Stimulated activated CD4-positive, alpha-beta T cell treated with anti-CD3 and anti-CD28 coated beads, TNF-alpha, amount 100 ng/mL, for 48 hours (primary cell): ENCODE data around the gene TTC39B.
"Not testable (repeated sequence)": the region's sequence is repeated elsewhere in the genome, so short reads cannot be mapped to it uniquely, and the experiment has no call there.

Experiments
- DNase-seq, 3 donors: peaks; one replicate each; pipeline ENCODE4 v3.0.0-alpha.2; 2020; ENCODE audit warnings: low read depth in 3 of 3

The TTC39B gene

DNA sequence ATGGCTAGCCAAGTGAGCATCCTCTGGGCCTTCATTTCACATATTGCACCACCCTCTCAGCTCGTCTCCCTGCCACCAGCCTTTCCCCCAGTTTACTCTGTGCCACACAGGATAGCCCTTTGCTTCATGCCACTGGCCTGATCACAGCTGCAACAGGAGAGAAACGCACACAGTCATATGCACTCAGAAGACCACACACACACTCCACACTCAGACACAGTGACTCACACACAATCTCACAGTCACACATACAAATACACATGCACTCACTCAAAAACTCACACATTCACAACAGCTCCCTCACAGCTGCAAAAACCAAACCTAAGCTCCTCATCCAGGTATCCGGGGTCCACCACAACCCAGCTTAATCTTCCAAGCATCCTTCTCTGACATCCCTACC lies 38.7 kb downstream of the TTC39B start:
- DNase-seq: no peak

DNA sequence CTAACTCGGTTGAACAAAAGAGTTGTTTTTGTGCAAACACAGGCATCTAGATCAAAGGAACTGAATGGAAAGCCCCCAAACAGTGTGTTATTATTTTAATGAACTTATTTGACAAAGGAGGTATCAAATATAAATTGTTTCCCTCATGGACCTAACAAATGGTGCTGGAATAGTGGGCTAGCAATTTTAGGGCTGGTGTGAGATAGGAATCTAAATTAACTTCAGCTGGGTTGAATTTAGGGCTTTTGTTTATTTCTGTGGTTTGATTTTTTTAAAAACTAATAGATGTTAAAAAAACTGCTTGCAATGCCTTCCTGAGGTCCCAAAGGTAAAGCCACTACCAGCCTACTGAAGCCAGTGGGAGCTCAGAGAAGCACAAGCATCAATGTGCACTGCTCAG lies 42.1 kb downstream of the TTC39B start:
- no peak for DNase-seq

DNA sequence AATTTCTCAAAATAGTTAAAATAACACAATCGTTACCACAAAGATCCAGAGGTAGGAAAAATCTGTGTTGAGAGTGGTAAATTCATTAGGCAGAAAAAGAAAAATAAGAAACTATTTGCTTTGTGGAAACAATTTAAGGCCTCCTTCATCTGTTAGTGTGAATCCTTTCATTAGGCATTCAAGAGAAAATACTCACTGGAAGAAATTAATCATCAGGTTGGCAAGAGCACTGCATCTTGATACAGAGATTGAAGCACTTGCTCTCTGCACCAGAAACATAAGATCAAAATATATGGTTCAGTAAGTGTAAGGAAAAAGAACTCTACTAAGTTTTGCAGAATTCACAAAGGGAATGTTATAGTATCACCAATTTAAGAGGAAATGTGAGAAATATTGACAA lies 44.4 kb downstream of the TTC39B start:
- DNase-seq: no peak

DNA sequence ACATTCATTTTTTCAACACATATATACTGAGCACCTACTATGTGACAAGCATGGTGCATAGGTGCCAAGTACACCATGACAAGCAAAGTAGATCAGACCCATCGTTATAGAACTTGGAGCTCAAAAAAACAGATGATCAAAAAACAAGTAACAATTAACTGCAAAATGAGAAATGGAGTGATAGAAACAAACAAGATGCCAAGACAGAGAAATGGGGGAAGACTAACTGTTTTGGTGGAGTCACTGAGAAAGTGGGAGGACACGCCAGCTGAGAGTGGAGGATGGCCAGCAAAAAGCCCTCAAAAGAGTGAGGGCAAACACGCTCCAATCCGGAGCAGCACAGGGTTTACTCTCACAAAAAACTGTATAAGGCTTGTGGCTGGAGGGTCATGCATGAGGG lies 50.6 kb downstream of the TTC39B start:
- no peak for DNase-seq

DNA sequence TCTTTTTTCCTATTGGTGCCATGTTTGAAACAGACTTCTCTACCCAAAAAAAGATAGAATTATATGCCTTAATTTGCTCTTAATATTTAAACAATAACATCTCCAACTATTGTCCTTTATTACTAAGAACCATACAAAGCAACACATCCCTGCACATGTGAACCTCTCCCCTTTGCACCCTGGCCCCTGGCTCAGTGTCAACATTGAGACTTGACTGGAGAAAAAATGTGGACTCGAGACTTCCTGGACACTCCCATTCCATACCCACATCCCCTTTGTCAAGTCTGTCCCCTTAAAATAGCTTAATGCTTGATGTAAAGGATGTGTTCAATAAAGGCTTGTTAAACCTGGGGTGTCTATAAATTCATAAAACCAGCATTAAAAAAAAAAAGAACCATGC lies 53.2 kb downstream of the TTC39B start:
- no peak for DNase-seq

DNA sequence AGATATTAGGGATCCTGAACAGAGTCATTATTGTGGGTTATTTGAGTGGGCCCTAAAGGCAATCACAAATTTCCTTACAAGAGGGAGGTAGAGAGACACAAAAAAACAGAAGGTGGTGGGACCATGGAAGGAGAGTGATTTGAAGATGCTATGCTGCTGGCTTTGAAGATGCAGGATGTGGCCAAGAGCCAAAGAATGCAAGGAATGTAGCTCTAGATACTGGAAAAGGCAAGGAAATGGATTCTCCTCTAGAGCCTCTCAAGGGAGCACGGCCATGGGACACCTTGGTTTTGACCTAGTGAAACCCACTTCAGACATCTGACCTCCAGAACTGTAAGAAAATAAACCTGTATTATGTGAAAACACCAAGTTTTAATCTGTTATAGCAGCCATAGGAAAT lies 53.8 kb downstream of the TTC39B start:
- DNase-seq: no peak

DNA sequence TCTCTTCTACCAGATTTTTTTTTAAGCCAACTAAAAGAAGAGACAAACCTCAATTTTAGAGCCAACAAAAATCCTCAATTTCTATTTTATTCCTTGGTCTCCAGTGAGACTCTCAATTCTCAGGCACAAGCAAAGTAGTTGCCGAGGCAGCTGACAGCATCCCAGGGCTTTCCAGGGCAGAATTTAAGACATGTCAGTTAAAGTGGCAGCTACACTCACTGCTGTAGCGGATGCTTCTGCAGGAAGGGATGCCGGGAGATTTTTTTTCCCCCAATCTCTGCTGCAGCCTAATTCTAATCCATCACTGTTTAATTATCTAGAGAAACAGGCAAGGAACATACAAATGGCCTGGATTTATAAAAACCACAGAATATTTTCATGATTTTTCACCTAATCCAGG lies 57.0 kb downstream of the TTC39B start:
- no peak for DNase-seq

DNA sequence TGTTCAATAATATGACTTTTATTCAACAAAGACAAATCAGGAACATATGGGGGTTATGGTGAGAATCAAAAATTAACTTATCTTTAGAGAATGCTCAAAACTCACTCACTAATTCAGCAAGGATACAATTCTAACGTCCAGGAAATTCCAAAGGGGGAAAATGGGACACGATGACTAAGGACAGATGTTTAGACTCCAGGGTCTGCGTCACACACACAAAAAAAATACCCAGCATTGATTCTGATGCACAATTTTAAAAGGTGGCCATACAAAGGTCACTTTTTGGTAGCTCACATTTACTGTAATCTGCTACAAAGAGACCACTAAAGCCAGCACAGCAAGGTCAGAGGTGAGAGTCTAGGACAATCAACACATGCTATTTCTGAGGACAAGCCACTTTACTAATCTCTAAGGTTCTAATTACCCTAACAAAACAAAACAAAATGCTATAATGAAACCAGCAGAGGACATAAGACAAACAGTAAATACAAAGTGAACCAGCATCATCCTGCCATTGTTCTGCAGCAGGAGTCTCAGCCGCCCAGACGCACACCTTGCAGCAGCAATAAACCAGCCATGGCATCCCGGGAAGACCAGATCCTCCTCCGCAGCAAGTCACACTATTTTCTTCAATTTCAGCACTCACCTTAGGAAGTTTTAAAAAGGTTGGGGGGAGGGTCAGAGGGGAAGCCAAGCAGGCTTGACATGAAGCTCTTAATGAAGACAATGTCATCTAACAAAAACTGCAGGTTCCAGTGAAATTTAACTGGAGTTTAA lies 57.8 kb downstream of the TTC39B start:
- no peak for DNase-seq

DNA sequence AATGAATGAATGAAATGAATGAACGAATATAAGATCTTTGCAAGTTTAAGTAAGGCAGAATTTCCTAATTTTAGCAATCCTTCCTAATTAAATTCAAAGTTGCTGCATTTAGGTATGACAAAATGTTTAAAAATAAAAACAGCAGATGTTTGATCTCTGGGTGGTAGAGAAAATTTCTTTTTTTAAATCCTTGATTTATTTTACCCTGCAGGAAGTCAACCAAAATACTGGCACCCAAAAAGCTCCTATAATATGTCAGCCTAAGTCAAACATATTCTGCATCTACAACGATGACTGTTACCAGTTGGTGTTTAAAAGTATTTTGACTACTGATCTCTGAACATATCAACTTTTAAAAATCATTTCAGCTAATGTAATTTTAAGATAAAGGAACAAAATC lies 58.4 kb downstream of the TTC39B start:
- DNase-seq: no peak

DNA sequence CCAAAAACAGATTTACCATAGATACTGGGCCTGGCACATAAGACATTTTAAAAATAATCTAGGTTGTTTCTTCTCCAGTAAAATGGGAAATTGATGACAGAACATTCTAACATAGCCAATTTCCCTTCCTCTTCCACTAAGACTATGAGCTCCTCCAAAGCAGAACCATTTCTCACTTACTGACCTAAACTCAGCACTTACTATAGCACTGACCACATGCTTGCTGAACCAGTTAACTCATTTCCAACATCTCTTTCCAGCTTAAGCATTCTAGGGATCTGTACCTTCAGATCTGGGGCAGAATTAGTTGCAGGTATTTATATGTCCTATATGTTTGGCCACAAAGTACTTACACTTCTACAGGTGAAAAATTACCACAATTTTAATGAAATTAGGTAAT lies 58.9 kb downstream of the TTC39B start:
- no peak for DNase-seq

DNA sequence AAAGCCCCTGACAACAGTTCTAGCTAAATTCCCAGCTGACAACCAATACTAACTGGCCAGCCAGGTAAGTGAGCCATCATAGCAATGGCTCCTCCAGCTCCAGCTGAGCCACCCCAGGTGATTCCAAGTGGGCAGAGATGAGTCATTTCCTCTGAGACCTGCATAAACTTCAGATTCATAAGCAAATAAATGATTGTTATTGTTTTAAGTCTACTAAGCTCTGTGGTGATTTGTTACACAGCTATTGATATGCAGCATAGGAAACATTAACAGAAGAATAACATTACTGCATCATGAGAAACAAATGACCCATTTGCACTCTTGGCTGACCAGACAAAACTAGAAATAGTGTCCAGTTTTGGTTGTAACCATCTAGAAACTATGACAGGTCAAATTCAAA lies 60.3 kb downstream of the TTC39B start:
- no peak for DNase-seq

DNA sequence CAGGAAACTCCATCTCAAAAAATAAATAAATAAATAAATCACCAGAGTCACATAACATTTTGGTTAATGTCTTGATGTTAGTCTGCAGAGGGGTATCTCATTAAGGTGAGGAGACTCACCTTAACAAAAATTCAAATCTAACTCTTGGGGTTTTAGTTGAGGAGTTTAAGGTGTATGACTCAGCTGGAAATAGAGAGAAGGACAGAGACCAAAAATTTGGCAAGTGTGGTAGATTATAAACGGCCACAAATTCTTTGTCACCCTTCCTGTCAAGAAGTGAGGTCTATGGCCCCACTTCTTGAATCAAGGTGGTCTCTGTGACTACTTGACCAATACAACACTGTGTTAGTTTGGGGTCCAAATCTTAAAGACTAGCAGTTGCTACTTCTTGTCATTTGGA lies 60.8 kb downstream of the TTC39B start:
- DNase-seq: no peak

DNA sequence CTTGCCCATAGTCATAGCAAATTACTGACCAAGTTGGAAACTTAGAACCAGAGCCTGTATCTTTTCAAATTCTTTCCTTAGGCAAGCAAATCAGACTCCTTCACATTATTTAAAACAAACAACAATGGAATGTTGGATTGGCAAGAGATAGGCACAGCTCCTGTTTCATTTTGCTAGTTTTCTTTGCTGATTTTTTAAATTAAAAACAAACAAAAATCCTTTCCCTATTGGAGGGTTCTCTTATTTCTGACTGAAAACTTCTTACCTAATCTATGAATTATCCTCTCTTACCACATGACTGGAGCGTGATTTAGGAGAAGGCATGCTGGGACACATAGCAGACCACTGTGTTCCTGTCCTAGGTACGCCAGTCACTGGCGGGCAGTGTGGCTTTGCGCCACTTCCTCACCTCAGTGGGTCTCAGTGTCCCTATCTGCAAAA lies 63.0 kb downstream of the TTC39B start:
- no peak for DNase-seq

DNA sequence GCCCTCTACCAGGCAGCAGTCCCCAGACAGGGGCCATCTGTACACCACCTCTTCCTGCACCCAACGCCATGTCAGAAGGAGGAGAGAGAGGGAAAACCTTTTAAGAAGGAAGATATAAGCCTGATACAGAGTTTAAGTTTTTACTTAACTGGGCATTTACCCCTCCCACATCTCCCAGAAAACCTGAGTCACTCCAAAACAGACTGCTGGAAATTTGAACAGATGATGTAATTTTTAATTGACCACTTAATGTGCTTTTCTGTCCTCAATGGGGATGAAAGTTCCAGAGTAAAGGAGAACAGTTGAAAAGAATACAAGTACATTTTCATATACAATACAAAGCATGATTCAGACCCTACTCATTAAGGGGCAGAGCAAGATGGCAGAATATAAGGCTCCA lies 63.9 kb downstream of the TTC39B start:
- DNase-seq: no peak

DNA sequence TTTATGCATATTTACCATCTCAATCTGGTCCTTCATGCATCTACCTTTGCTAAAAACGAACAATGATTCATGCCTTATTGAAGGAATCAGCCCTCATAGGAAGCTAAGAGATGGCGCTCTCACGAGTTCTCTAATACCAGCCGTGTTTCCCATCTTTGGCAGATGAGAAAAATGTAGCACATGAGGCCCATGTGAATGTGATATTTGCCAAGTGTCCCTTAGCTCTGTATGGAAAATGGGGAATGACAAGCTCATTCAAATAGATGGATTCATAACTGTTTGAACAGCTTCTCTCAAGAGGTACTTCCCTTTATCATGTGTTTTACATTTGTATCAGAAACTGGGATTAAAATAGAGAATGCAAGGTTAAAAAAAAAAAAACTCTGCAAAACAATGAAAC lies 66.1 kb downstream of the TTC39B start:
- no peak for DNase-seq

DNA sequence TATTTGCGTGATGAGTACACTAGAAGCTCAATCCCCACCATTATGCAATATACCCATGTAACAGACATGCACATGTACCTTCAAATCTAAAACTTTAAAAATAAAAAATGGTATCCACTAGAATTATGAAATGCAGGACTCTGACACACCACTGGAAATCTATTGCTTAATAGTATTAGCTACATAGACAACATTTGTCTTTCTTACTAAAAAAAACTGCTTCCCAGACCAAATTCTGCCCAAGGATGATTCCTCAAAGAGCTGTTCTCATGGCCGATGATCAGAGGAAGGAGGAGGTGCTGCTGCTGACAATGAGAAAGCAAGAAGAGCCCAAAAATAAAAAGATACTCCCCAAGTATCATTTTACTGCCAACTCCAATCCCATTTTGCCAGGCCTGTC lies 67.2 kb downstream of the TTC39B start:
- no peak for DNase-seq

DNA sequence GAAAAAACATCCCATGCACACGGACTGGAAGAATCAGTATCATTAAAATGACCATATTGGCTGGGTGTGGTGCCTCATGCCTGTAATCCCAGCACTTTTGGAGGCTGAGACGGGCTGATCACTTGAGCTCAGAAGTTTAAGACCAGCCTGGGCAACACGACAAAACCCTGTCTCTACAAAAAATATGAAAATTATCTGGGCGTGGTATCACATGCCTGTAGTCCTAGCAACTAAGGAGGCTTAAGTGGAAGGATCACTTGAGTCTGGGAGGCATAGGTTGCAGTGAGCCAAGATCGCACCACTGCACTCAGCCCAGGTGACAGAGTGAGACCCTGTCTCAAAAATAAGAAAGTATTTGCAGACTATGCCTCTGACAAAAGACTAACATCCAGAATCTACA lies 68.4 kb downstream of the TTC39B start:
- no peak for DNase-seq

DNA sequence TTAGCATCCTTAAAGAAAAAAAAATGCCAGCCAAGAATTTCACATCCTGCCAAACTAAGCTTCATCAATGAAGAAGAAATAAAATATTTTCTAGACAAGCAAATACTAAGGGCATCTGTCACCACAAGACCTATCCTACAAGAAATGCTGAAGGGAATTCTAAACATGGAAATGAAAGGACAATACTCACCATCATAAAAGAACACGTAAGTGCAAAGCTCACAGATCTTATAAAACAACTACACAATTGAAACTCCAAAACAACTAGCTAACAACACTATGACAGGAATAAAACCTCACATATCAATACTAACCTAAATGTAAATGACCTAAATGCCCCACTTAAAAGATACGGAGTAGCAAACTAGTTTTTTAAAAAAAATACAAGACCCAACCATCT lies 71.4 kb downstream of the TTC39B start:
- no peak for DNase-seq

DNA sequence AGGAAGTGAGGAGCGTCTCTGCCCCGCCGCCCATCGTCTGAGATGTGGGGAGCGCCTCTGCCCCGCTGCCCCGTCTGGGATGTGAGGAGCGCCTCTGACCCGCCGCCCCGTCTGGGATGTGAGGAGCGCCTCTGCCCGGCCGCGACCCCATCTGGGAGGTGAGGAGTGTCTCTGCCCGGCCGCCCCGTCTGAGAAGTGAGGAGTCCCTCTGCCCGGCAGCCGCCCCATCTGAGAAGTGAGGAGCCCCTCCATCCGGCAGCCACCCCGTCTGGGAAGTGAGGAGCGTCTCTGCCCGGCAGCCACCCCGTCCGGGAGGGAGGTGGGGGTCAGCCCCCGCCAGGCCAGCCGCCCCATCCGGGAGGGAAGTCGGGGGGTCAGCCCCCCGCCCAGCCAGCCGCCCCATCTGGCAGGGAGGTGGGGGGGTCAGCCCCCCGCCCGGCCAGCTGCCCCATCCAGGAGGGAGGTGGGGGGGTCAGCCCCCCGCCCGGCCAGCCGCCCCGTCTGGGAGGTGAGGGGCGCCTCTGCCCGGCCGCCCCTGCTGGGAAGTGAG lies 73.0 kb downstream of the TTC39B start:
- DNase-seq: not testable (repeated sequence)

DNA sequence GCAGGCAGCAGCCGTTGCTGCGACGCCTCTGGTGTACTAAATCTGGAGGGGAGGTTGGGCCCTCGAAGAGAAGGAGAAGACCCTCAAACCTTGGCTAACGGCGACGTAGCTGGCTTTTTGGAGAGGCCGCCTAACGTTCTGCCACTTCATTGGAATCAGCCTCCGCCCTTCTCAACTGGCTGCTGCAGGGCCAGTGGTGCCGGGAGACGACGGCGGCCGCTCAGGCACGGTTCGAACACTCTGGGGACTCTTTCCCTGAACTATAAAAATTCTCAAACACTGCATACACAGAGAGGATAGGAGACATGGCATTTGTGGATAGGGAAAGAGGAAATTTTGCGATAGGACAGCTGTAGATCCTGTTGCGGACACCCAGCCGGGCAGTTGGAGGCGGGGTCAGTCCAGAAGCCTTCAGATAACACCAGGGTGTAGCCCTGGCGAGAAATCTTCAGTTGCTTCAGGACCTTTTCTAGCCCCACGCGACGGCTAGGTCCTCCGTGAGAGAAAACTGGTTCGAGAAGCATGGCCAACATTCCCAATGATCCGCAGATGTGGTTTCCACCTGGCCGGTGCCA lies 74.2 kb downstream of the TTC39B start:
- DNase-seq: not testable (repeated sequence)

DNA sequence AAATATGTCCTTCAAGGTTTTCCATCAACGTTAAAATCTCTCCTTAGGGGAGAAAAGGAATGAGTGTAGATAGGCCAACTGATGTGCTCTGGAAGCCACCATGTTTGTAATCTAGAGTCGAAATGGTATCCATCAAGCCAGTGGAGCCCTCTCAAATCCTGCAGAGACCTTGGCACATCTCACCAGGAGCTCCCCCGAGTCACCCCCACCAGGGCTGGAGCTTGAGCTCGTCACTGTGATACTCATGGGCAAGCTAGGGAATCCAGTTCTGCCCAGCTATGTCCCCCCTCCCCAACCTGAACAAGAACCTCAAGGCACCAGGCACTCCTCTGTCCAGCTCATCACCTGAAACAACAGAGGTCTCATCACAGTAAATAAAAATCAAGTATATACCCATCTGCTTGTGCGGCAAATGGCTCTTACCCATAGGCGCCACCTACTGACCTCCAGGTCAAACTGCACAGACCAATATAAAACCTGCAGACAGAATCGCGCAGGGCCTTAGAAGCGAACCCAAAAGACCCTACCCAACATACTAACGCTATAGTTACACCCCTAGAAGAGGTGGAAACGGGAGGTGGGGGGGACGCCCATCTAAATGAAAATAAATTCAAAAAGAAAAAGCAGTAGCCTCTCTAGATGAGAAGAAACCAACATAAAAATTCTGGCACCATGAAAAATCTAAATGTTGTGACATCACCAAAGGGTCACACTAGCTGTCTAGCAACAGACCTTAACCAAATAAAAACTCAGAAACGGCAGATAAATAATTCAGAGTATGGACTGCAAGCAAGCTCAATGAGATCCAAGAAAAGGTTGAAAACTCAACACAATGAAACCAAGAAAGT lies 75.0 kb downstream of the TTC39B start:
- DNase-seq: no peak

DNA sequence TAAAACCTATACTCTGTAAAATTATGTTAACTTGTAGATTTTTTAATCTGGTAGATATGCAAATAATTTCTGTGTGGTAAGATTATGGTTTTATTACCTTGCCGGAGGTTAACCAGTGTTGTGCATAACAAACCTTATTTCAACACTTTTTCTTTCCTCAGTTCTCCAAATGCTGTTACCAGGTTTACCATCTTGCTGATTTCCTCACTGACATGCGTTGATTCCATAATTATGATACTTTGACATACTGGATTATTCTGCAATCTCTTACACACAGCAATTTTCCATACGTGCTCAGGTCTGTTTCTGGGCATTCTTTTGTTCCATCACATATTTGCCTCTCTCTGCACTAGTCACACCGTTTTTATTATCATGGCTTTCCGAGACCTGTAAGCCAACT lies 77.6 kb downstream of the TTC39B start:
- DNase-seq: no peak

DNA sequence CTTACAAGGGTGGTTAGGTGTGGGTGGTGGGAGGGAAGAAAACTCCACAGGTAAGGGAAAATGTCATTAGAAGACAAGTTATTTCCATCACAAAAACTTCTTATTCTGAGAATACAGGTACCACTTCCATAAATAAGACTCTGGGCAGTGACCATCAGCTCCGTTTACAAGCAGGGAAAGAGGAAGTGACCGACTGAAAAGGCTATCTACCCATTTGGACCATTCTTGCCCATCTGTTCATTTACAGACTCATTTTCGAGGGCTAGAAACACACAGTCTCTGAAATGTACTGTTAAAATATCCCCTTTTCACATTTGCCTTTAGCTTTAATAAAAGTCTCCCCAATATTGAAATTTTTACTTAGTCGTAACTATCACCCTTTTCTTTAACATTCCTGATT lies 79.5 kb downstream of the TTC39B start:
- DNase-seq: no peak
